ENCODE measurements around the gene CNTNAP2. TPM values are rescaled to one million over a fixed set of nuclear protein-coding genes. Genes with fewer than 3 reads are reported as not detected.
"Not testable (repeated sequence)": the region's sequence is repeated elsewhere in the genome, so short reads cannot be mapped to it uniquely, and the experiment has no call there.

CNTNAP2 gene
- total RNA-seq, 1 donor from 2014 or later = 2.2 TPM

- Histone ChIP-seq H3K9me3 (no peaks in the 10 kb centered on the region), H3K4me1 (no peaks in the 10 kb centered on the region), H3K27ac (no peak overlapping the region), H3K36me3 (no peaks in the 10 kb centered on the region), H3K27me3 (no peaks in the 10 kb centered on the region), H3K4me3 (no peak overlapping the region)
- DNase-seq (ENCODE audit: extremely low spot score in 2 of 2) = no peak
- intact Hi-C loops (cut with DNase I) = no loop called here
- TF ChIP-seq, protein P1, sequence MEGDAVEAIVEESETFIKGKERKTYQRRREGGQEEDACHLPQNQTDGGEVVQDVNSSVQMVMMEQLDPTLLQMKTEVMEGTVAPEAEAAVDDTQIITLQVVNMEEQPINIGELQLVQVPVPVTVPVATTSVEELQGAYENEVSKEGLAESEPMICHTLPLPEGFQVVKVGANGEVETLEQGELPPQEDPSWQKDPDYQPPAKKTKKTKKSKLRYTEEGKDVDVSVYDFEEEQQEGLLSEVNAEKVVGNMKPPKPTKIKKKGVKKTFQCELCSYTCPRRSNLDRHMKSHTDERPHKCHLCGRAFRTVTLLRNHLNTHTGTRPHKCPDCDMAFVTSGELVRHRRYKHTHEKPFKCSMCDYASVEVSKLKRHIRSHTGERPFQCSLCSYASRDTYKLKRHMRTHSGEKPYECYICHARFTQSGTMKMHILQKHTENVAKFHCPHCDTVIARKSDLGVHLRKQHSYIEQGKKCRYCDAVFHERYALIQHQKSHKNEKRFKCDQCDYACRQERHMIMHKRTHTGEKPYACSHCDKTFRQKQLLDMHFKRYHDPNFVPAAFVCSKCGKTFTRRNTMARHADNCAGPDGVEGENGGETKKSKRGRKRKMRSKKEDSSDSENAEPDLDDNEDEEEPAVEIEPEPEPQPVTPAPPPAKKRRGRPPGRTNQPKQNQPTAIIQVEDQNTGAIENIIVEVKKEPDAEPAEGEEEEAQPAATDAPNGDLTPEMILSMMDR (IDR thresholded peaks at IDR 0.05) = no peak
- no peak for TF ChIP-seq POLR2AphosphoS5 (IDR thresholded peaks at IDR 0.05; ENCODE audit: insufficient read depth in 1 of 2, low read depth in 1 of 2)
- no peak for TF ChIP-seq POLR2A (IDR thresholded peaks at IDR 0.05)
These were observed 2213.7 kb downstream of the CNTNAP2 start for GRCh38 chr7:148330124-148330818.

DNA sequence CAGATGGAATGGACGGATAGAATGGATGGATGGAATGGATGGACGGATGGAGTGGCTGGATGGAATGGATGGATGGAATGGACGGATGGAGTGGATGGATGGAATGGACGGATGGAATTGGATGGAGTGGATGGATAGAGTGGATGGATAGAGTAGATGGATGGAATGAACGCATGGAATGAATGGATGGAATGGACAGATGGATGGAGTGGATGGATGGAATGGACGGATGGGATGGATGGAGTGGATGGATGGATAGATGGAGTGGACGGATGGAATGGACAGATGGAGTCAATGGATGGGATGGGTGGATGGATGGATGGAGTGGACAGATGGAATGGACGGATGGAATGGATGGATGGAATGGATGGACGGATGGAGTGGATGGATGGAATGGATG is 2214.2 kb downstream of the CNTNAP2 start:
- Histone ChIP-seq H3K27me3 (no peaks in the 10 kb centered on the region), H3K4me1 (no peaks in the 10 kb centered on the region), H3K4me3 (no peak overlapping the region), H3K9me3 (no peaks in the 10 kb centered on the region), H3K36me3 (no peaks in the 10 kb centered on the region), H3K27ac (no peak overlapping the region)
- TF ChIP-seq POLR2A (IDR thresholded peaks at IDR 0.05) = no peak
- TF ChIP-seq, protein P1 (IDR thresholded peaks at IDR 0.05) = no peak
- no peak for TF ChIP-seq POLR2AphosphoS5 (IDR thresholded peaks at IDR 0.05; ENCODE audit: insufficient read depth in 1 of 2, low read depth in 1 of 2)
- DNase-seq (ENCODE audit: extremely low spot score in 2 of 2) = no peak
- intact Hi-C loops (cut with DNase I) = no loop called here

GRCh38 chr7:148331456-148331855 is 2214.9 kb downstream of the CNTNAP2 start:
- DNase-seq (ENCODE audit: extremely low spot score in 2 of 2); H3K27me3 ChIP-seq; H3K27ac ChIP-seq; intact Hi-C loops (cut with DNase I); H3K36me3 ChIP-seq; H3K4me1 ChIP-seq; H3K9me3 ChIP-seq; H3K4me3 ChIP-seq: not testable (repeated sequence)

- H3K4me3 ChIP-seq = no peak overlapping the region
- TF ChIP-seq, protein P1 (IDR thresholded peaks at IDR 0.05) = no peak
- TF ChIP-seq POLR2A (IDR thresholded peaks at IDR 0.05) (no peak), POLR2AphosphoS5 (IDR thresholded peaks at IDR 0.05; ENCODE audit: insufficient read depth in 1 of 2, low read depth in 1 of 2) (no peak)
- H3K4me1 ChIP-seq = no peaks in the 10 kb centered on the region
- no peaks in the 10 kb centered on the region for H3K36me3 ChIP-seq
- intact Hi-C loops (cut with DNase I) = no loop called here
- H3K27me3 ChIP-seq = no peaks in the 10 kb centered on the region
- no peaks in the 10 kb centered on the region for H3K9me3 ChIP-seq
- no peak overlapping the region for H3K27ac ChIP-seq
- no peak for DNase-seq (ENCODE audit: extremely low spot score in 2 of 2)
These were observed 2215.9 kb downstream of the CNTNAP2 start for GRCh38 chr7:148332191-148333186.

DNA sequence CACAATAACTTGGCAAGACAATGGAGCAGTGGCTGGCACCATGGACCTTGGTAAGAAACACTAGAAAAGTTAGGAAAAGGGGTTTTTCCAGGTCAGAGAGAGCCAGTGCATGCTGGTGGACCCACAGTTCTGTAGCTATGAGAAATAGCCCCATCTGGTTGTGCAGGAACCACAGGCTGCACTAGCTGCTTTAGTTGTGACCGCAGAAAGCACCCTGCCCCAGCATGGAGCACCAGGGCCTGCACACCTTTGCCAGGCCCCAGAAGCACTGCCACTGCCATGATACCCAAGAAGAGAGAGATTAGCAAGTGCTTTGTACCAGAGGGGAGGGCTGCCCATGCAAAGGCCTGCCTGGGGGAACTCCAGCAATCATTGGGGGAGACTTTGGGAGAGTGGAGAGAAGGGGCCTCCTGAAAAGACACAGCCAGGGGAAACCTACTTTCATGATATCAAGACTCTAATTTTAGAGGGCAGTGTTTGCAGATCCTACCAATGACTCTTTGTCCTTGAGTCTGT is 2217.9 kb downstream of the CNTNAP2 start:
- Histone ChIP-seq H3K9me3 (no peaks in the 10 kb centered on the region), H3K4me3 (no peak overlapping the region), H3K27me3 (no peaks in the 10 kb centered on the region), H3K4me1 (peaks cover 6% of the 10 kb centered on the region), H3K36me3 (no peaks in the 10 kb centered on the region), H3K27ac (no peak overlapping the region)
- no peak for DNase-seq (ENCODE audit: extremely low spot score in 2 of 2)
- TF ChIP-seq, protein P1 (IDR thresholded peaks at IDR 0.05) = no peak
- TF ChIP-seq POLR2A (IDR thresholded peaks at IDR 0.05) (no peak), POLR2AphosphoS5 (IDR thresholded peaks at IDR 0.05; ENCODE audit: insufficient read depth in 1 of 2, low read depth in 1 of 2) (no peak)
- intact Hi-C loops (cut with DNase I) = no loop called here
